Ovary (tissue), 10 donors: Measurements from ENCODE around the gene CACNA2D4. TPM values are rescaled to one million over a fixed set of nuclear protein-coding genes. Genes with fewer than 3 reads are reported as not detected.

ENCODE experiments used
- DNase-seq, 5 donors: peaks; one replicate each; pipeline ENCODE4 v3.0.0-alpha.2; 2019 to 2020
- H3K27ac ChIP-seq, 2 donors: fragments of 200-600 bp; one replicate each; pipeline versions ENCODE4 v1.5.1 to v1.8.0; 2019 to 2022
- H3K27me3 ChIP-seq: fragments of 200-600 bp; one replicate; pipeline ENCODE4 v1.8.0; 2022
- H3K36me3 ChIP-seq: fragments of 200-600 bp; sonication (generic); one replicate; pipeline ENCODE4 v1.5.1; 2019
- H3K4me1 ChIP-seq: one replicate; pipeline ENCODE4 v1.8.1; 2013; ENCODE audit warnings: mild to moderate bottlenecking, moderate library complexity; ENCODE audit not compliant: insufficient read depth
- H3K4me3 ChIP-seq: fragments of 200-600 bp; sonication (generic); one replicate; pipeline ENCODE4 v1.5.1; 2017
- H3K9me3 ChIP-seq, 2 donors: fragments of 200-600 bp in 1 of 2; sonication (generic) in 1 of 2; one replicate each; pipeline versions ENCODE4 v1.5.1 to v1.8.1; 2013 to 2019; ENCODE audit warnings: mild to moderate bottlenecking in 1 of 2, moderate library complexity in 1 of 2
- EP300 ChIP-seq: sonication (generic); formaldehyde crosslinking; IDR thresholded peaks from one replicate; pipeline ENCODE4 v1.6.1; 2017; ENCODE audit warnings: antibody characterized with exemption
- POLR2A ChIP-seq: fragments of 450-650 bp; IDR thresholded peaks from one replicate; pipeline ENCODE4 v1.6.1; 2017; ENCODE audit warnings: antibody characterized with exemption, mild to moderate bottlenecking, moderate library complexity
- WGBS, 3 donors: extraction: QIAGEN DNeasy Blood & Tissue Kit in 1 of 3; methylation state at CpG; one replicate each; pipeline versions ENCODE4 v1.1.5 to v1.1.7; 2013 to 2017; 5-methylcytosine and 5-hydroxymethylcytosine counted together
- intact Hi-C, 4 donors: fragments of 100-400 bp; cut with DNase I; formaldehyde crosslinking; loops; one replicate each; pipeline versions ENCODE4 v1.11.0 to v1.15.1; 2022 to 2023
- long read RNA-seq, 3 donors: library from polyadenylated mRNA in 2 of 3; unstranded in 2 of 3; transcript quantifications; one replicate each; pipeline ENCODE4 v2.0.0 and lab custom pipeline, GENCODE V29; 2021 to 2026
- polyA plus RNA-seq, 2 donors: library from polyadenylated mRNA; stranded (reverse); fragments of 200-250 nt in 1 of 2; fragments of 350-450 nt in 1 of 2; fragmentation: Illumina TruSeq in 1 of 2; extraction: RNeasy Lipid Tissue Mini Kit (QIAGEN cat#74804) in 1 of 2; gene quantifications; one replicate each; pipeline ENCODE4 v1.2.3, GENCODE V29; 2013 to 2014
- total RNA-seq, 7 donors: library from RNA; depleted of rRNA in 2 of 7; stranded (reverse); fragments of >200 nt in 2 of 7; fragmentation: NEBNext Ultra II Directional in 3 of 7; extraction: Animal tissue kit (Norgen Biotek cat#: 25700) in 3 of 7; gene quantifications; one replicate each; pipeline versions ENCODE4 v1.1.0 to v1.2.4, GENCODE V29; 2016 to 2023
- TF ChIP-seq, protein P1 (sequence below), 3 donors: fragments of 450-650 bp in 2 of 3; fragments of 200-600 bp in 1 of 3; IDR thresholded peaks; one replicate each; pipeline versions ENCODE4 v1.5.1 to v1.8.0; 2016 to 2022; ENCODE audit warnings: antibody characterized with exemption in 3 of 3, mild to moderate bottlenecking in 1 of 3
- donor health status: DM: no; HTN: no; CAD: no; lungs with moderate emphysema.
- donor health status: DM: no; HTN: no; CAD: no.
- donor health status: Bipolar disorder and iron deficiency.
- donor health status: DM: yes; HTN: yes; CAD: no.
- donor health status: DM: no; HTN: no; CAD: no.
- donor health status: DM: yes; HTN: yes; CAD: no.

CACNA2D4 gene, protein sequence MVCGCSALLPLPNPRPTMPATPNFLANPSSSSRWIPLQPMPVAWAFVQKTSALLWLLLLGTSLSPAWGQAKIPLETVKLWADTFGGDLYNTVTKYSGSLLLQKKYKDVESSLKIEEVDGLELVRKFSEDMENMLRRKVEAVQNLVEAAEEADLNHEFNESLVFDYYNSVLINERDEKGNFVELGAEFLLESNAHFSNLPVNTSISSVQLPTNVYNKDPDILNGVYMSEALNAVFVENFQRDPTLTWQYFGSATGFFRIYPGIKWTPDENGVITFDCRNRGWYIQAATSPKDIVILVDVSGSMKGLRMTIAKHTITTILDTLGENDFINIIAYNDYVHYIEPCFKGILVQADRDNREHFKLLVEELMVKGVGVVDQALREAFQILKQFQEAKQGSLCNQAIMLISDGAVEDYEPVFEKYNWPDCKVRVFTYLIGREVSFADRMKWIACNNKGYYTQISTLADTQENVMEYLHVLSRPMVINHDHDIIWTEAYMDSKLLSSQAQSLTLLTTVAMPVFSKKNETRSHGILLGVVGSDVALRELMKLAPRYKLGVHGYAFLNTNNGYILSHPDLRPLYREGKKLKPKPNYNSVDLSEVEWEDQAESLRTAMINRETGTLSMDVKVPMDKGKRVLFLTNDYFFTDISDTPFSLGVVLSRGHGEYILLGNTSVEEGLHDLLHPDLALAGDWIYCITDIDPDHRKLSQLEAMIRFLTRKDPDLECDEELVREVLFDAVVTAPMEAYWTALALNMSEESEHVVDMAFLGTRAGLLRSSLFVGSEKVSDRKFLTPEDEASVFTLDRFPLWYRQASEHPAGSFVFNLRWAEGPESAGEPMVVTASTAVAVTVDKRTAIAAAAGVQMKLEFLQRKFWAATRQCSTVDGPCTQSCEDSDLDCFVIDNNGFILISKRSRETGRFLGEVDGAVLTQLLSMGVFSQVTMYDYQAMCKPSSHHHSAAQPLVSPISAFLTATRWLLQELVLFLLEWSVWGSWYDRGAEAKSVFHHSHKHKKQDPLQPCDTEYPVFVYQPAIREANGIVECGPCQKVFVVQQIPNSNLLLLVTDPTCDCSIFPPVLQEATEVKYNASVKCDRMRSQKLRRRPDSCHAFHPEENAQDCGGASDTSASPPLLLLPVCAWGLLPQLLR
- total RNA-seq (1 to 10 TPM; 2.2 to 6.8 (median 3.2) TPM), polyA plus RNA-seq (1 to 10 TPM; 2.1 to 2.4 TPM)
- long read RNA-seq, donor 1, partial matches to known transcripts, result 3 of 7 reads
- long read RNA-seq, donor 1, other reads (novel, unspliced or antisense), result 3 of 7 reads
- long read RNA-seq, donor 2, result 0 reads
- long read RNA-seq, donor 3, partial matches to known transcripts, result 7 of 10 reads
- long read RNA-seq, donor 3, other reads (novel, unspliced or antisense), result 2 of 10 reads

DNA sequence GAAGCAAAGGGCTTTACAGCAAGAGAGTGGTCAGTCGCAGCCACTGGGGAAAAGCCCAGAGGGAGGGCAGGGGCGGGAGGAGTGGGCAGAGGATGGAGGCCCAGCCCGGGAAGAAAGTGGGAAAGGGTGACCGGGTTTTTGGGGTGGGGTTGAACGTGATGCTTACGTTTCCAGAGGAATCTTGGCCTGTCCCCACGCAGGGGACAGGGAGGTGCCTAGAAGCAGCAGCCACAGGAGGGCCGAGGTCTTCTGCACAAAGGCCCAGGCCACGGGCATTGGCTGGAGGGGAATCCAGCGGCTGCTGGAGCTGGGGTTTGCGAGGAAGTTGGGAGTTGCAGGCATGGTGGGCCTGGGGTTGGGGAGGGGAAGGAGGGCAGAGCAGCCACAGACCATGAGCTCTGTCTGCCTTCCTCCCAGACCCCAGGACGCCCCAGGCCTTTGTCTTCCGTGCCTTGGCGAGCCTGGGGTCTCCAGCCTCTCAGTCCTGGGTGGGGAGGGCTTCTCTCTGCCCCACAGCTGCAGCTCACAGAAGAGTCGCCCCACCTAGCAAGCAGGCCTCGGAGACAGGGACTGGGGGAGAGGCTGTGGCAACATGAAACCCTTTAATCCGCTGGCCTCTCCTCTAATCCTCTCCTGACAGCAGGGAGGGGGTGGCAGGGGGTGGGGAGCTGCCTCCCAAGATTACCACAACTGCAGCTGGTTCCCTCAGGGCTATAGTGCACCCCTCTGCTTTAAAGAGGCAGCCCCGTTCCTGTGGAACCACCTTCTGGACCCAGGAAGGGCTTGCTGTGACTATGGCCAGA, at the start of gene CACNA2D4:
TSS of gene CACNA2D4 (minus strand) at position 572 of the 803 bp plus-strand sequence. CDS start at position 393, 179 bp downstream.
- WGBS, 3 donors, result 55 to 69% (median 62%) methylated on average over 18 of the region's 18 CpGs
- Histone ChIP-seq H3K27ac (no peak within 1 kb of the TSS), H3K36me3 (no peaks in the 10 kb centered on the region), H3K4me3 (no peak within 1 kb of the TSS), H3K9me3 (no peaks in the 10 kb centered on the region), H3K4me1 (peaks cover 5% of the 10 kb centered on the region), H3K27me3 (no peaks in the 10 kb centered on the region)
- TF ChIP-seq, protein P1, sequence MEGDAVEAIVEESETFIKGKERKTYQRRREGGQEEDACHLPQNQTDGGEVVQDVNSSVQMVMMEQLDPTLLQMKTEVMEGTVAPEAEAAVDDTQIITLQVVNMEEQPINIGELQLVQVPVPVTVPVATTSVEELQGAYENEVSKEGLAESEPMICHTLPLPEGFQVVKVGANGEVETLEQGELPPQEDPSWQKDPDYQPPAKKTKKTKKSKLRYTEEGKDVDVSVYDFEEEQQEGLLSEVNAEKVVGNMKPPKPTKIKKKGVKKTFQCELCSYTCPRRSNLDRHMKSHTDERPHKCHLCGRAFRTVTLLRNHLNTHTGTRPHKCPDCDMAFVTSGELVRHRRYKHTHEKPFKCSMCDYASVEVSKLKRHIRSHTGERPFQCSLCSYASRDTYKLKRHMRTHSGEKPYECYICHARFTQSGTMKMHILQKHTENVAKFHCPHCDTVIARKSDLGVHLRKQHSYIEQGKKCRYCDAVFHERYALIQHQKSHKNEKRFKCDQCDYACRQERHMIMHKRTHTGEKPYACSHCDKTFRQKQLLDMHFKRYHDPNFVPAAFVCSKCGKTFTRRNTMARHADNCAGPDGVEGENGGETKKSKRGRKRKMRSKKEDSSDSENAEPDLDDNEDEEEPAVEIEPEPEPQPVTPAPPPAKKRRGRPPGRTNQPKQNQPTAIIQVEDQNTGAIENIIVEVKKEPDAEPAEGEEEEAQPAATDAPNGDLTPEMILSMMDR (IDR thresholded peaks at IDR 0.05), result no peak
- TF ChIP-seq EP300, result no peak
- TF ChIP-seq POLR2A, result no peak
- DNase-seq, result peak in 1 of 5 donors; percentile 3
- intact Hi-C loops, result no loop called here

DNA sequence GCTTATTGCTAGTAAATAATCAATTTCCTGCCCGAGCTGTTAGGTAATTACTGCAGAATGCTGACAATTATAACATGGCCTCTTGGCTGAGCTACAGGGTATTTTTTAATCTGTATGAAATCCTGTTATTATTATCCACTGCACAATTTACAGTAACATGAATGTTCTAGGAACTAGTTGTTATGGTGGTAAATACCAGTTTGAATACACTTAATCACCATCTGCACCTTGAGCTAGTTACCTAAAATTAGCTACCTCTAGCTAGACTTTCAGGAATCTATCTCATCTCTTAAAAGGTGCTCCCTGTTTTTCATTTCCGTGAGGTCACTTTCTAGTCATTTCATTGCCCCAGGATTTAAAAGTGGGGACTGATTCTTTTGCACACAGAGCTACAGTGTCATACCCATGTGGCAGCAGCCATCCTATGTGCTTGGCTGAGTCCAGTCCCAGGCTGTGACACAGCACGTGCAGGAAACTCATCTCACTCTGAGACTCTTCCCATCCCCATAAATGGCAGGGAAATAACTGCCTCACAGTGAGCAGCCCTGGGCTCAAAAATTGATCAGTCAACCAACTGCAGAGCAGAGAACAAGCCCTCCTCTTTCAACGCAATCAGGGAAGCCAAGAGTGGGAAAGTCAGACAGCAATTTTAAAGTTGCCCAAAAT, 48.2 kb upstream of the CACNA2D4 start:
- WGBS, 3 donors, result 81 to 89% (median 86%) methylated on average over 4 of the region's 4 CpGs
- intact Hi-C loops, result no loop called here
- Histone ChIP-seq H3K36me3 (no peaks in the 10 kb centered on the region), H3K27me3 (no peaks in the 10 kb centered on the region), H3K4me3 (no peak overlapping the region), H3K27ac (no peak overlapping the region), H3K9me3 (no peaks in the 10 kb centered on the region), H3K4me1 (peaks cover 2% of the 10 kb centered on the region)
- no peak for TF ChIP-seq POLR2A
- TF ChIP-seq, protein P1 (IDR thresholded peaks at IDR 0.05), result no peak
- no peak for TF ChIP-seq EP300
- no peak for DNase-seq

DNA sequence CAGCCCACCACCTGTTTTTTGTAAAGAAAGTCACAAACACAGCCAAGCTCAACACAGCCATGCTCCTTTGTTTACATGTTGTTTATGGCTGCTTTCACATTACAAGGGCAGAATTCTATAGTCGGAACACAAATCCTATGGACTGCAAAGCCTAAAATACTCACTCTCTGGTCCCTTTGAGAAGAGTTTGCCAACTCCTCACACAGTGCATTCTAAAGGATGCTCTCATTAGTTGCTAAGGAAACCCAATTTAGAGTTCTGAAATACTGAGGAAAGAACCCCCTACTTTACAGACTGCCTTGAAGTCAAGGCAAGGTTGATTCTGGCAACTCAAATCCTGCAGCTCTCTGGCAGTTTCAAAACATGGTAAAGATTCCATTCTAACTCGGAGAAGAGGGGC, 47.5 kb upstream of the CACNA2D4 start:
- peaks cover 2% of the 10 kb centered on the region for H3K4me1 ChIP-seq
- H3K9me3 ChIP-seq, result no peaks in the 10 kb centered on the region
- intact Hi-C loops, result no loop called here
- H3K36me3 ChIP-seq, result no peaks in the 10 kb centered on the region
- TF ChIP-seq, protein P1 (IDR thresholded peaks at IDR 0.05), result no peak
- TF ChIP-seq POLR2A (no peak), EP300 (no peak)
- 83 to 89% (median 83%) methylated on average over 2 of the region's 2 CpGs for WGBS, 3 donors
- H3K27ac ChIP-seq, result no peak overlapping the region
- DNase-seq, result no peak
- H3K27me3 ChIP-seq, result no peaks in the 10 kb centered on the region
- no peak overlapping the region for H3K4me3 ChIP-seq
